RKO (cell line): ENCODE data around the gene SLC34A3.

Experiments used
- DNase-seq: peaks from one replicate; pipeline ENCODE4 v3.0.0-alpha.2; 2016; ENCODE audit warnings: low spot score

The SLC34A3 gene

GRCh38 chr9:137230705-137231371 lies at the start of gene SLC34A3:
SLC34A3 (plus strand) TSS chr9:137230901; CDS start chr9:137231703, 802 bp downstream.
- DNase-seq = no peak

GRCh38 chr9:137181680-137182079 lies 49.0 kb upstream of the SLC34A3 start:
- no peak for DNase-seq

- DNase-seq = no peak
Observed at GRCh38 chr9:137182836-137183235, 47.9 kb upstream of the SLC34A3 start.

GRCh38 chr9:137183980-137184595 lies 46.6 kb upstream of the SLC34A3 start:
- no peak for DNase-seq

- DNase-seq = no peak
Observed at GRCh38 chr9:137184881-137185660, 45.6 kb upstream of the SLC34A3 start.

GRCh38 chr9:137185921-137186320 lies 44.8 kb upstream of the SLC34A3 start:
- no peak for DNase-seq

- no peak for DNase-seq
Observed at GRCh38 chr9:137186385-137186784, 44.3 kb upstream of the SLC34A3 start.

GRCh38 chr9:137187386-137187785 lies 43.3 kb upstream of the SLC34A3 start:
- DNase-seq = no peak

GRCh38 chr9:137188086-137188489 lies 42.6 kb upstream of the SLC34A3 start:
- DNase-seq = no peak

- peak; percentile 98 for DNase-seq
Observed at GRCh38 chr9:137188490-137189296, 42.0 kb upstream of the SLC34A3 start, which contains the start of the genes ANAPC2 and SSNA1. ANAPC2 (minus strand) TSS chr9:137188560; CDS start chr9:137188532, 28 bp downstream. SSNA1 (plus strand) TSS chr9:137188676; CDS start chr9:137188727, 51 bp downstream.

GRCh38 chr9:137189297-137190295 lies 41.1 kb upstream of the SLC34A3 start:
- DNase-seq = peak; percentile 44

GRCh38 chr9:137190315-137190856 lies 40.3 kb upstream of the SLC34A3 start:
- DNase-seq = peak; percentile 83

- no peak for DNase-seq
Observed at GRCh38 chr9:137191245-137191644, 39.5 kb upstream of the SLC34A3 start.

- DNase-seq = no peak
Observed at GRCh38 chr9:137191691-137192447, 38.8 kb upstream of the SLC34A3 start.

GRCh38 chr9:137192448-137192780 lies 38.3 kb upstream of the SLC34A3 start:
- no peak for DNase-seq

- DNase-seq = no peak
Observed at GRCh38 chr9:137192859-137193258, 37.8 kb upstream of the SLC34A3 start.

GRCh38 chr9:137193771-137194170 lies 36.9 kb upstream of the SLC34A3 start:
- DNase-seq = no peak

GRCh38 chr9:137194388-137194787 lies 36.3 kb upstream of the SLC34A3 start:
- no peak for DNase-seq

- no peak for DNase-seq
Observed at GRCh38 chr9:137194909-137195308, 35.8 kb upstream of the SLC34A3 start.
